SK-N-SH treated with all-trans-retinoic acid at 6 μM for 48 hours (cell line): ENCODE data around the gene BNC2.

Source experiments
- SNAI2 ChIP-seq: fragments of 250-450 bp; sonication (Bioruptor Pico); IDR thresholded peaks from 2 replicates; pipeline ENCODE4 v1.5.0; 2020; ENCODE audit warnings: mild to moderate bottlenecking, moderate library complexity
- ZC3H10 ChIP-seq: fragments of 250-450 bp; sonication (Bioruptor Pico); IDR thresholded peaks from 2 replicates; pipeline ENCODE4 v1.5.1; 2021; ENCODE audit warnings: mild to moderate bottlenecking, moderate library complexity
- ZFP3 ChIP-seq: fragments of 250-450 bp; sonication (Bioruptor Pico); IDR thresholded peaks from 2 replicates; pipeline ENCODE4 v1.5.0; 2020; ENCODE audit warnings: mild to moderate bottlenecking, moderate library complexity
- ZNF565 ChIP-seq: fragments of 450-650 bp; formaldehyde crosslinking; conservative IDR thresholded peaks from 2 replicates; pipeline ENCODE4 v1.5.0; 2020; ENCODE audit warnings: low read depth, mild to moderate bottlenecking, moderate library complexity
- TF ChIP-seq, protein P1 (sequence below): fragments of 250-450 bp; sonication (Bioruptor Pico); IDR thresholded peaks from 2 replicates; pipeline ENCODE4 v1.8.0; 2020; ENCODE audit warnings: mild to moderate bottlenecking, moderate library complexity, borderline replicate concordance
- TF ChIP-seq, protein P2 (sequence below): fragments of 250-450 bp; sonication (Bioruptor Pico); IDR thresholded peaks from 2 replicates; pipeline ENCODE4 v1.5.1; 2020; ENCODE audit warnings: low read depth, mild to moderate bottlenecking, moderate library complexity
- TF ChIP-seq, protein P3 (sequence below): fragments of 250-450 bp; sonication (Bioruptor Pico); IDR thresholded peaks from 2 replicates; pipeline ENCODE4 v1.5.1; 2021; ENCODE audit warnings: mild to moderate bottlenecking, moderate library complexity

DNA sequence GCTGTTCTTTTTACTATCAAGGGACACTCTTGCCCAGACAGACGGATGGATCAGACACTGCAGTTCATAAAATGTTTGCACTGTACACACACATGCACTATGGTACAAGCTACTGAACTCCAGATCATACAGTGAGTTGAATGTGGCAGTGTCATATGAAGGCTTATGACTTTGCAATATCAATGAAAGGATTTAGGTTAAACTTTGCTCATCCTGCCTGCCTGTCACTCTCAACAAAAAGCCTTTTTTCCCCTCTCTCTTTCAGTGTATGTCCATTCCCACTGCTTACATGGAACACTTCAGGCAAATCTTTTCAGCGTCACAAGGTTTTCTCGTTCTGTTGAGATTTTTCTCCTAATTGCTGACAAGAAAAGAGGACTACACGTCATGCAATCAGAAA lies 97.4 kb downstream of the BNC2 start:
- TF ChIP-seq ZFP3 (no peak), ZC3H10 (no peak), SNAI2 (no peak), ZNF565 (CRISPR knock-in tag) (no peak)
- TF ChIP-seq, protein P1, sequence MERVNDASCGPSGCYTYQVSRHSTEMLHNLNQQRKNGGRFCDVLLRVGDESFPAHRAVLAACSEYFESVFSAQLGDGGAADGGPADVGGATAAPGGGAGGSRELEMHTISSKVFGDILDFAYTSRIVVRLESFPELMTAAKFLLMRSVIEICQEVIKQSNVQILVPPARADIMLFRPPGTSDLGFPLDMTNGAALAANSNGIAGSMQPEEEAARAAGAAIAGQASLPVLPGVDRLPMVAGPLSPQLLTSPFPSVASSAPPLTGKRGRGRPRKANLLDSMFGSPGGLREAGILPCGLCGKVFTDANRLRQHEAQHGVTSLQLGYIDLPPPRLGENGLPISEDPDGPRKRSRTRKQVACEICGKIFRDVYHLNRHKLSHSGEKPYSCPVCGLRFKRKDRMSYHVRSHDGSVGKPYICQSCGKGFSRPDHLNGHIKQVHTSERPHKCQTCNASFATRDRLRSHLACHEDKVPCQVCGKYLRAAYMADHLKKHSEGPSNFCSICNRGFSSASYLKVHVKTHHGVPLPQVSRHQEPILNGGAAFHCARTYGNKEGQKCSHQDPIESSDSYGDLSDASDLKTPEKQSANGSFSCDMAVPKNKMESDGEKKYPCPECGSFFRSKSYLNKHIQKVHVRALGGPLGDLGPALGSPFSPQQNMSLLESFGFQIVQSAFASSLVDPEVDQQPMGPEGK (CRISPR knock-in tag), result no peak
- TF ChIP-seq, protein P2, sequence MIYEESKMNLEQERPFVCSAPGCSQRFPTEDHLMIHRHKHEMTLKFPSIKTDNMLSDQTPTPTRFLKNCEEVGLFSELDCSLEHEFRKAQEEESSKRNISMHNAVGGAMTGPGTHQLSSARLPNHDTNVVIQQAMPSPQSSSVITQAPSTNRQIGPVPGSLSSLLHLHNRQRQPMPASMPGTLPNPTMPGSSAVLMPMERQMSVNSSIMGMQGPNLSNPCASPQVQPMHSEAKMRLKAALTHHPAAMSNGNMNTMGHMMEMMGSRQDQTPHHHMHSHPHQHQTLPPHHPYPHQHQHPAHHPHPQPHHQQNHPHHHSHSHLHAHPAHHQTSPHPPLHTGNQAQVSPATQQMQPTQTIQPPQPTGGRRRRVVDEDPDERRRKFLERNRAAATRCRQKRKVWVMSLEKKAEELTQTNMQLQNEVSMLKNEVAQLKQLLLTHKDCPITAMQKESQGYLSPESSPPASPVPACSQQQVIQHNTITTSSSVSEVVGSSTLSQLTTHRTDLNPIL, result no peak
- TF ChIP-seq, protein P3, sequence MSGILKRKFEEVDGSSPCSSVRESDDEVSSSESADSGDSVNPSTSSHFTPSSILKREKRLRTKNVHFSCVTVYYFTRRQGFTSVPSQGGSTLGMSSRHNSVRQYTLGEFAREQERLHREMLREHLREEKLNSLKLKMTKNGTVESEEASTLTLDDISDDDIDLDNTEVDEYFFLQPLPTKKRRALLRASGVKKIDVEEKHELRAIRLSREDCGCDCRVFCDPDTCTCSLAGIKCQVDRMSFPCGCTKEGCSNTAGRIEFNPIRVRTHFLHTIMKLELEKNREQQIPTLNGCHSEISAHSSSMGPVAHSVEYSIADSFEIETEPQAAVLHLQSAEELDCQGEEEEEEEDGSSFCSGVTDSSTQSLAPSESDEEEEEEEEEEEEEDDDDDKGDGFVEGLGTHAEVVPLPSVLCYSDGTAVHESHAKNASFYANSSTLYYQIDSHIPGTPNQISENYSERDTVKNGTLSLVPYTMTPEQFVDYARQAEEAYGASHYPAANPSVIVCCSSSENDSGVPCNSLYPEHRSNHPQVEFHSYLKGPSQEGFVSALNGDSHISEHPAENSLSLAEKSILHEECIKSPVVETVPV, result no peak
